H1 (cell line): ENCODE measurements around the gene PCNP. TPM values are rescaled to one million over a fixed set of nuclear protein-coding genes. Genes with fewer than 3 reads are reported as not detected.

Source experiments
- POLR2A ChIP-seq, 2 experiments: IDR thresholded peaks; 1 replicate in 1 of 2; 2 replicates in 1 of 2; pipeline ENCODE4 v1.6.1; 2011; ENCODE audit warnings: low read depth in 2 of 2, low read length in 2 of 2, mild to moderate bottlenecking in 2 of 2; ENCODE audit errors: control extremely low read depth in 1 of 2
- SIRT6 ChIP-seq: IDR thresholded peaks from one replicate; pipeline ENCODE4 v1.7.1; 2012; ENCODE audit warnings: low read length, inconsistent platforms
- SP4 ChIP-seq: IDR thresholded peaks from 2 replicates; pipeline ENCODE4 v1.6.1; 2012; ENCODE audit warnings: low read length, inconsistent platforms
- TCF12 ChIP-seq: IDR thresholded peaks from 2 replicates; pipeline ENCODE4 v1.6.1; 2011; ENCODE audit warnings: low read depth, mild to moderate bottlenecking, low read length
- polyA plus RNA-seq, 7 experiments: library from polyadenylated mRNA; depleted of rRNA in 3 of 7; stranded (reverse) in 5 of 7; unstranded in 2 of 7; fragments of >200 nt in 5 of 7; fragments of 200-250 nt in 2 of 7; gene quantifications; 1 replicate in 5 of 7; 2 replicates in 1 of 7; 4 replicates in 1 of 7; pipeline versions ENCODE4 v1.2.1 to v1.2.3, GENCODE V29; 2011 to 2013; ENCODE audit warnings: missing spikeins in 2 of 7, mixed read lengths in 2 of 7
- total RNA-seq: library from RNA; stranded (reverse); fragmentation: NEBNext Ultra II Directional; extraction: Animal tissue kit (Norgen Biotek cat#: 25700); gene quantifications from 2 replicates; pipeline ENCODE4 v1.2.1, GENCODE V29; 2021
- TF ChIP-seq, protein P1 (sequence below): IDR thresholded peaks from 2 replicates; pipeline ENCODE4 v1.6.1; 2012; ENCODE audit warnings: inconsistent platforms
- TF ChIP-seq, protein P2 (sequence below): IDR thresholded peaks from 2 replicates; pipeline ENCODE4 v1.6.1; 2011; ENCODE audit warnings: low read depth, mild to moderate bottlenecking, low read length; ENCODE audit not compliant: insufficient read depth

The PCNP gene
- total and polyA plus RNA-seq, 2 of the 8 experiments (the other 6 are each of a cell fraction or from before 2014, with no cell fraction given) = 29.1 to 192 TPM

DNA sequence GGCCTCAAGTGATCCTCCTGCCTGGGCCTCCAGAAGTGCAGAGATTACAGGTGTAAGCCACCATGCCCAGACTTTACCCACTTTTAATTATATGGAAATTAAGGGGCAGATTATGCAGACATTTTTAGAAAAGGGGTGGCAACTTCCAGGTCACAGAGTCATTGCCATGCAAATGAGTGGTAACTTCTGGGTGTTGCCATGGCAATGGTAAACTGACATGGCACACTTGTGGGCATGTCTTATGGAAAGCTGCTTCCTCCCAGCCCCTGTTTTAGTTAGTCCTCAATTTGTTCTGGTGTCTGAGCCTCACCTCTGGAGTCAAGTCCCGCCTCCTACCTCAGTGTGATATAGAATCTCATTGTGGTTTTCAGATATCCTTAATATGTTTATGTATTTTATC, 49.7 kb downstream of the PCNP start (continued):
- TF ChIP-seq, protein P1, sequence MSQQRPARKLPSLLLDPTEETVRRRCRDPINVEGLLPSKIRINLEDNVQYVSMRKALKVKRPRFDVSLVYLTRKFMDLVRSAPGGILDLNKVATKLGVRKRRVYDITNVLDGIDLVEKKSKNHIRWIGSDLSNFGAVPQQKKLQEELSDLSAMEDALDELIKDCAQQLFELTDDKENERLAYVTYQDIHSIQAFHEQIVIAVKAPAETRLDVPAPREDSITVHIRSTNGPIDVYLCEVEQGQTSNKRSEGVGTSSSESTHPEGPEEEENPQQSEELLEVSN = no peak
- TF ChIP-seq TCF12 (no peak), SP4 (no peak), POLR2A (IDR thresholded peaks at IDR 0.05; ENCODE audit: control extremely low read depth in 1 of 2, low read depth in 2 of 2, low read length in 2 of 2) (no peak), SIRT6 (no peak)
- TF ChIP-seq, protein P2, sequence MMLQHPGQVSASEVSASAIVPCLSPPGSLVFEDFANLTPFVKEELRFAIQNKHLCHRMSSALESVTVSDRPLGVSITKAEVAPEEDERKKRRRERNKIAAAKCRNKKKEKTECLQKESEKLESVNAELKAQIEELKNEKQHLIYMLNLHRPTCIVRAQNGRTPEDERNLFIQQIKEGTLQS = no peak
